Measurements from ENCODE around the gene PDLIM7.

PDLIM7 gene

DNA sequence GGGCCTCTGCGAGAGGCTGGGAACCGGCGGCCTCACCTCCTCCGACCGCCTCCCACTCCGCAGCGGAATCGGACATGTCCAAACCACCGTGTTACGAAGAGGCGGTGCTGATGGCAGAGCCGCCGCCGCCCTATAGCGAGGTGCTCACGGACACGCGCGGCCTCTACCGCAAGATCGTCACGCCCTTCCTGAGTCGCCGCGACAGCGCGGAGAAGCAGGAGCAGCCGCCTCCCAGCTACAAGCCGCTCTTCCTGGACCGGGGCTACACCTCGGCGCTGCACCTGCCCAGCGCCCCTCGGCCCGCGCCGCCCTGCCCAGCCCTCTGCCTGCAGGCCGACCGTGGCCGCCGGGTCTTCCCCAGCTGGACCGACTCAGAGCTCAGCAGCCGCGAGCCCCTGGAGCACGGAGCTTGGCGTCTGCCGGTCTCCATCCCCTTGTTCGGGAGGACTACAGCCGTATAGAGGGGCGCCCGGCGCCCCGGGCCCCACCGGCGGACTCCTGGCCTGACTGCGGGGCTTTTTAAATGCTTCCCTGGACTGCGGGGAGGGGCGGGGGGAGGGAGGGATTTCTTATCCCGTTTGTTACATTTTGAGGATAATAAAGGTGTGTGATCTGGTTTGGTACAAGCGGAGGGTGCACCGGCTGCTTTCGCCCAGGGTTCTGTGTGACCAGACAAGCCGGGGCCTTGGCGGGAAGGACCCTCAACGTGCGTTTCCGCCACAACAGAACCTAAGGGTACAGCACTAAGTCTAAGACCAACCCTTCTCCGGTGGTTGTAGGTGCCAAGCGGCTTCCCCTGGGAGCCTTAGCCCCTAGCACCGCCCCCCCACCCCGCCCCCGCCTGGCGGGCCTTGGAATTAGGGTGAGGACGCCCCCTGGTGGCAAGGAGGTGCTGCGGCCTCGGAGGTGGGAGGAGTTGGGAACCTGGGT, 41.5 kb downstream of the PDLIM7 start:
- DNase-seq (ENCODE audit: low spot score) = peak; percentile 99

DNA sequence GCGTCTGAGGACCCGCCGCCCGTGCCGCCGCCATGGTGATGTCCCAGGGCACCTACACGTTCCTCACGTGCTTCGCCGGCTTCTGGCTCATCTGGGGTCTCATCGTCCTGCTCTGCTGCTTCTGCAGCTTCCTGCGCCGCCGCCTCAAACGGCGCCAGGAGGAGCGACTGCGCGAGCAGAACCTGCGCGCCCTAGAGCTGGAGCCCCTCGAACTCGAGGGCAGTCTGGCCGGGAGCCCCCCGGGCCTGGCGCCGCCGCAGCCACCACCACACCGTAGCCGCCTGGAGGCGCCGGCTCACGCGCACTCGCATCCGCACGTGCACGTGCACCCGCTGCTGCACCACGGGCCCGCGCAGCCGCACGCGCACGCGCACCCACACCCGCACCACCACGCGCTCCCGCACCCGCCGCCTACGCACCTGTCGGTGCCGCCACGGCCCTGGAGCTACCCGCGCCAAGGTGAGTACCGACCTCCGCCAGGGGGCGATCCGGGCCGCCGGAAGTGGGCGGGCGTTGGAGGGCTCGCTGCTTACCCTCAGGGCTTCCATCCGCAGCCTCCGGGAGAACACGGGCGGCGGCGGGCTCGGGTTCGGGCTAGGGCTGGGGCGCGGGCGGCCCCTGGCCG, 42.3 kb downstream of the PDLIM7 start:
- DNase-seq (ENCODE audit: low spot score) = peak; percentile 98

DNA sequence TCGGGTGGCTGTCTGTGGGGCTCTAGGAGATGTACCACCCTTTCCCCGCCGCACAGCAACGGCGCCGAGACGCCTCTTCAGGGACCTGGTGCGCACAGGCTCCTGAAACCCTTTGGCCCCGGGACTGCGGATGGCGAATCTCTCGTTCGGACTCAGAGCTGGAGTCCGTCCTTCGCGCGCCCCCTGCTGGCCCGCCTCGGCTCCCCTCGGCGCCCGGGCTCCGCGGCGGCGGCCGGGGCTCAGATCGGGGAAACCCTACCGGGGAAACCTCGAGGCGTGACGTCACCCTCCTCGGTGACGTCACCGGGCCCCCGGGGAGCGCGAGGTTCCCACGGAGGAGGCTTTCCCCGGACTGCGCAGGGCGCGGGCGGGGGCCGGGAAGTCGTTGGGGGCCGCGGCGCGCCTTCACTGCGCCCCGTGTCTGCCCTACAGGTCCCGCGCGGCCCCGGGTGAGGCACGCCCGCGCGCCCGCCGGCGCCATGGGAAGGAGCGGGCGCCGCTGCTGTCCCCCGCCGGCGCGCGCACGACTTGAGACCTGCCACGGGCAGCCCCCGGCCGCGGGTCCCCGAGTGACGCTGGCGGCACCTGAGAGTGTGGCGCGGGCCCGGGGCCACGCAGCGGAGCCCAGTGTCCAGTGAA, 42.9 kb downstream of the PDLIM7 start:
- peak; percentile 100 for DNase-seq (ENCODE audit: low spot score)

DNA sequence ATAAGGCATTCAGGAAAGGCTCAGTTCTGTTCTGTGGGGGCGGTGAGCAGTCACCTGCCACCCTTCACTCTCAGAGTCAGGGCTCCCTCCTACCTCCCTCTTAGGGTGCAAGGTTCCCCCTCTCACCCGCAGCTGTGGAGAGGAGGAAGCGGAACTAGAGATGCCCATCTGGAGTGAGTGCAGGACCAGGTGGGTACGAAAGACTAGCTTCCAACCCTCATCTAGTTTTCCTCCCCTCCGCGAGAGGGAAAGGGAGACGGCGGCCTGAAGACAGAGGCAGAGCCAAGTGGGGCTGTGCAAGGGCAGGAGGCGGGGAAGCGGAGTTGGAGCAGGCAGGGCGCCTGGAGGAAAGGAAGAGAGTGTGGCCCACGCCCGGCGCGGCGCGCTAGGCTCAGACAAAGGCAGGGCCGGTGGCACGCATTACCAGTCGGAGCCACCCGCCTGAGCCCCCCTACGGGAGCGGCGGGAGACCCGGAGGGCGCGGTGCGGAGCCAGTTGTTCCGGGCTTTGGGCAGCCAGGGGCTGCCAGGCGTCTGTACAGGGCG, 43.5 kb downstream of the PDLIM7 start:
- DNase-seq (ENCODE audit: low spot score) = no peak

DNA sequence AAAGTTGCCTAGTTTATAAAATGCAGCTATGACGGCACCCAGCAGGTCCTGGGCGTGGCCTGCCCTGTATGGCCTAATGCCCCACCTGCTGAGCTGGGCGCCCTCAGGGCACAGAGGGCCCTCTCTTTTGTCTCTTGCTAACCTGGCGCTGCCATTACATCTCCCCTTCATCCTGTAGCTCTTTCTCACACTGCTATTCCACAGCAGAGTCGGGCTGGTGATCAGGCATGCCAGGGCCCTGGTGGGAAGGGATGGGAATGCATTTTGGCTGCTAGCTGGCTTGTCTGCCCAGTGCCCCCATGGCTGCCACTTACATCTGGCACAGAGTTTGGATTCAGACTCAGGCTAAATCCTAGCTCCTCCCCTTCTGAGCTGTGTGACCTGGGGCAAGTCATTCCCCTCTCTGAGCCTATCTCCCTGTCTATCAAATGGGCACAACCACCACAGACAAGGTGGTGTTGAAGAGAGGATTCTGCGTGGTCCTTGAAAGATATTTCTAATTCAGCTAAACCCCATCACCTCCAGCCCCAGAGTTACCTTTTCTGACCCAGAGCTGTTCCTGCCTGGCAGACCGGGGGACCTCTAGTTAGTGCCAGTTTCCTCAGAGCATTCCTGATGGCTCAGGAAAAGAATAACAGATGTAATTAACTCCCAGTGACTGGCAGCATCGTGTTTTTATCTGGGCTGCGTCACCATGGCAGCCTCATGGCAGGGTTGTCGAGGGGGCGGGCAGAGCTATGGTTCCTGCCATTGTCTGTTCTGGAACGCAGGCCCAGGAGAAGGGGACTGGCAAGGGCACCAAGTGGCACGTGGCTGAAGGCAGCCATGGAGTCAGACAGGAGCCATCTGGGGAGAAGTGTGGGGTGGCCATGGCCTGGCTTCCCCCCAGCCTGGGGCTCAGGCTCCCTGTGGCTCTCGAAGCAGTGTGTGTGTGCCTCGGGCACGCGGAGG, 44.4 kb downstream of the PDLIM7 start:
- no peak for DNase-seq (ENCODE audit: low spot score)

DNA sequence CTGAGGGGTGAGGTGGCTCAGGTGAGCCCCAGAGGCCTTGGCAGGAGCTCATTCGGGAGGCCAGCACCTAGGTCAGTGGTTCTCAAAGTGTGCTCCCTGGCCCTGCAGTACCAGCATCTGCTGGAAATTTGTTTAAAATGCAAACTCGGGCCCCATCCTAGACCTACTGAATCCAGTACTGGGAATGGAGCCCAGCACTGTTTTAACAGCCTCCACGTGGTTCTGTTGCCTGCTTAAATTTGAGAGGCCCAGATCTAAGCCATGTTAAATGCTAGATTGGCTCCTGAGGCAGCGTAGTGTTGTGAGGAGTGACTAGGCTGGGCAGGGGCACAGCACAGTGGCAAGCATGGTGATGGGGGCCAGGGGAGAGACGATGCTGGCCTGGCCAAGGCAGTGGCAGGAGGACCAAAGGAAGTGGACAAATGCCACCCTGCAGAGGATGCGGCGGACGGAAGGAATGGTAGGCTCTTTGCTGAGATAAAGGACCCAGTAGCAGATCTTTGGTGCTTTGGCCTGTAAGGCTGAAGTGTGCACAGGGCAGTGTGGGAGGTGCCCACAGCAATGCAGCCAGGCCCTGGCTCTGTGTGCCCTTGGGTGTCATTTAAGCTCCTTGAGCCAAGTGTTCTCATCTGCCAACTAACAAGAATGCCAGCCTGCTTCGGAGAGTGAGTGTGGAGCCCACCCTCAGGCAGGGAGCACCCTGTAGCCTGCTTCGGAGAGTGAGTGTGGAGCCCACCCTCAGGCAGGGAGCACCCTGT, 46.6 kb downstream of the PDLIM7 start:
- no peak for DNase-seq (ENCODE audit: low spot score)

DNA sequence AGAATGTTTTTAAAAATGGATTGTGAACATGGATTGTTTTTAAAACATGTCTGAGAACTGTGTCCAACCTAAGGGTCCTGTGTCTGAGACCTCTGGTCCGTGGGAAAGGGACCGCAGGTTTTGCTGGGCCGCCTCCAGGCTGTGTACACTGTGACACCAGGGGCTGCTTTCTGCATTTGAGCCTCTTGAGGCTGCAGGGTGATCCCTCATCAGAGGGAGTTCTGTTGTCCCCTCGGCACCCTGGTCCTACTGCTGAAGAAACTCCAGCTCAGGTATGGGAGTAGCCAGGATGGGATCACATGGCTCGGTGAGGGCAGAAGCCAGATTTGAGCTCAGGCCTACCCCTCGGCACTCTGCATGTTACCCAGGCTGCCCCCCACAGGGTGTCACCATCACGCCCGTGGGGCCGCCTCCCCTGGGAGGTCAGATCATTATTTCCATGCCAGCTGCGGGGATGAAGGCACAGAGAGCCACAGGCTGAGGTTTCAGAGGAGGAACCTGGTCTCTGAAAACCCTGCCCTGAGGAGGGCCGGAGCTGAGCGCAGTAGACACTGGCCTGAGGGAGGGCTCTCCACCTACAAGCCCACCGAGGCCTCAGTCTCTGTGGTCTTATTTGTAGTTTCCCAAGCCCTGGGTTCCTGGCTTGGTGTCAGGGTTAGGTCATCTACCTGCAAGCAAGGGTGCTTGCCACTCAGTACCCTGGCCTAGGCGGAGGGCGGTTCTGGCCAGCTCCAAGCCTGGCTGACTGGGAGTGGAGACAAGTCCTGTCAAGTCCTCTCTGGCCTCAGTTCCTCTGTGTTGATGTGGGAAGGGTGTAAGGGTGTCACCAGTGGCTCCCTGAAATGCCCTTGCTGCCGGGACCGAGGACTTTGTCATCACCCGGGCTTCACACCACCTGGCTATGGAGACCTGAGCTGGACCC, 48.0 kb downstream of the PDLIM7 start:
- DNase-seq (ENCODE audit: low spot score) = no peak

DNA sequence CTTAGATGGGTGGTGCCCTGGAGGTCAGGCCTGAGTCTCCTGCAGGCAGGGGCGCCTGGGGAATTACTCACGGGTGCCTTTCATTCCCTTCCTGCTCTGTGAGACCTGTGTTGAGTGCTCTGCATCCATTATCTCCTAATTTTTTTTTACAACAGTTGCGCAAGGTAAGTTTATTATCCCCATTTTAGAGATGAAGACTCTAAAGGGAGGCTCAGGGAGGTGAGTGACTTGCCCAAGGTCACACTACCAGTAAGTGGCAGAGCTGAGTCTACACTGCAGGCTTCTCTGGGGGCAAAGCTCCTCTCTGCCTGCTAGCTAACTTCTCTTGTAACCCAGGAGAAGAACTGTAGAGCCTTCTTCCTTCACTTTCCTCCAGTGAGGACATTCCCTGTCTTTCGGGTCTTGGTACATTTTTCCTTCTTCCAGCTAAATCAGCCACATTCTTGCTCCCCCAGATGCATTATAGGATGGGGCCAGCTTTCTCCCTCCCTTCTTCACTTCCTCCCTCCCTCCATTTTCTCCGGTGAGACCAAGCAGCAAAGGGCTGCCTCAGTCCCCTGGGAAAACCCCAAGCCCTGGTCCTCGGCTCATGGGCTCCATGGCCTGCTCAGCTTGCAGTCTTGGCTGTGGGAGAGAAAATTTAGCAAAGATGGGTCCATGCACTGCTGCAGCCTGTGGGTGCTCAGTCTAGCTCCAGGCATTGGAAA, 49.0 kb downstream of the PDLIM7 start:
- no peak for DNase-seq (ENCODE audit: low spot score)

DNA sequence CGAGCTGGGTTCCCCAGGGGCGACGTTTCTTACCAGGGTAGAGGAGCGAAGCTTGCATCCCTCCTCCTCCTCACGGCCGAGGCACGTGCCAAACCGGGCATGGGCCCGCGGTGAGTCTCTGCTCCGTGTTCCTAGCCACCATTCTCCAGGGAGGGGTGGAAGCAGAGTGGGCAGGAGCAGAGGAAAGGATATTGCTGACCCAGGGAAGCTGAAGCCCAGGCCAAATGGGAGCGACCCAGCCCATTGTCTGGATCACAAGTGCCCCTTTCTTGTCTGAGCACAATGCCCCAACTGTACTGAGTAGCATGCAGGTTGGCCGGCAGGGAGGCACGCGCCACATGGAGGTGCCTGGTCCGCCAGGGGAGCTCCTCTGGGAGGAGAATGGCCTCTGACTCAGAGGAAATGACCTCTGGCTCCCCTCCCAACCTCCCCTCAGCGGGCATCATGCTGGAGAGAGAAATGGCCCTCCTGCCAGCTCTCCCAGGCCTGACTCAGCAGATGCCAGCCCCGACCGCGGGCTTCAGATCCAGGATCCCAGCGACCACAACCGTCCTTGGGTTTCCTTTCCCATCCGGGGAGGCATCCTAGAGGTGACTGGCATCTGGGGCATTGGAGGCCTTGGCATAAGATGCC, 49.7 kb downstream of the PDLIM7 start:
- DNase-seq (ENCODE audit: low spot score) = no peak

DNA sequence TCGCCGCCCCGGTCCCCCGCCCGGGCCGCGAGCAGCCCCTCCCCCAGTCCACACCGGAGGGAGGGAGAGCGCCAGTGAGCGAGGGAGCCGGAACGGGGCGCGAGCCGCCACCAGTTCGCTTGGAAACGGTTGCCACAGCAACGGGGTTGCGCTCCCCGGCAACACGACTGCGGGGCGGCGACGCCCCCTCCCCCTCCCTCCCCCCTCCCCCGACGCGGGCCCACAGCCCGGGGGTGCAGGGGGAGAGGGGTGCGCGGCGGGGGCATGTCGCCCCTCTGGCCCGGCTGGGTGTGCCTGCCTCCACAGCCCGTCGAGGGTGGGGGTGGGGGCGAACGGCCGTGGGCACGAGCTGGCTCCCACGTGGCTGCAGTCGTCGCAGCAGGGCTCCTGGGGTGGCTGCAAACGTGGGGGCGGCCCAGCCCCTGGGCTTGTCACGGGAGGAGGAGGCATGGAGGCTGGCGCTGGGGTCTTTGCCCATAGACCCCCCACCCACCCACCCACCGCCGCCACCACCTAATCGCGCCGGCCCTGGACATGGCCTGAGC, 50.3 kb downstream of the PDLIM7 start:
- peak; percentile 74 for DNase-seq (ENCODE audit: low spot score)

DNA sequence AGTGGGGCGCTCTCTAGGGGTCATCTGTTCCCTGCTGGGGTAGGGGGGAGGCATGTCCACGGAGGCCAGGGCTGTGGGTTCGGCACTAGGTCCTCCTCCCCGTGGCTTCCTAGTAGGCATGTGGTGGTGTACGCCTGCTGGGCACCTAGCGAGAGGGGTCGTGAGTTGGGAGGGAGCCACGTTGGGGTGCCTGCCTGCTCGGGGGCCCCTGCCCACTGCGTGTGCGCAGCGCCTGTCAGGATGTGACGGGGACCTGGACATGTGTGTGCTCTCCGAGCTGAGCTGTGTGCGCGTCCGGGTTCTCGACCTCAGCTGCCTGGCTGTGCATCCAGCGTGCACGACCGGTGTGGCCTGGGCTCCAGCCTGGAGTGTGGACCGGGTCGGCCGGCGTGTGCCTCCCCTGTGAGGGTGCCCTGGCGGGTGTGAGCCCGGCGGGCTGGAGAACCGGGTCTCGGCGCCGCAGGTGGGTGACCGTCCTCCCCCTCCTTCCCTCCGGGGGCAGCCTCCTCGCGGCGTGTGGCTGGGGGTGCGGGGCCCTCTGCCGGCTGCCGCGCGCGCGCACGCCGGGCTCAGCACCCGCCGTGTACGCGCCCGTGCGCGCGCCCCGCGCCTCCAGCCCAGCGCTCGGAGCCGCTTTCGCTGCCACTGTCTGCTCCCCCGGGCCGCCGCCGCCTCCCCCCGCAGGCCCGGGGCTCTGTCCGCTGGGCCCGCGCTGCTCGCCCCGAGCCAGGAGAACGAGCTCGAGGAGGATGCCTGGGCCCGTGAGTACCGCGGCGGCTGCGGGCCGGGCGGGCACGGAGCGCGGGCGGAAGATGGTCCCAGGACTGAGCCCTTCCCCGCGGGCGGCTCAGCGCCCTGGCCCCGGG, 51.0 kb downstream of the PDLIM7 start, which contains the start of gene PRR7:
TSS of gene PRR7 (plus strand) at position 615 of the 866 bp plus-strand sequence. CDS start 8,254 bp downstream, outside the sequence.
- peak; percentile 96 for DNase-seq (ENCODE audit: low spot score)

DNA sequence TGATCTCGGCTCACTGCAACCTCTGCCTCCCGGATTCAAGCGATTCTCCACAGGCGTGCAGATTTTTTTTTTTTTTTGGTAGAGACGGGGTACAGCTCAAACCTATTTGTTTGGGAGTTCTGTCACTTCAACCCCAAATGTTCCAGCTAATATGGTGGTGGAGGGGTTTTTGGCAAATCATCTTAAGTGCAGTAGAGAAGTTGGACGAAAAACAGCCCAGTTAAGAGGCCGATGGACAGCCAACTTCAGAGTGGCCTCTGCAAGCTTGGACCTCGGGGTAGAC, 51.5 kb downstream of the PDLIM7 start:
- no peak for DNase-seq (ENCODE audit: low spot score)

DNA sequence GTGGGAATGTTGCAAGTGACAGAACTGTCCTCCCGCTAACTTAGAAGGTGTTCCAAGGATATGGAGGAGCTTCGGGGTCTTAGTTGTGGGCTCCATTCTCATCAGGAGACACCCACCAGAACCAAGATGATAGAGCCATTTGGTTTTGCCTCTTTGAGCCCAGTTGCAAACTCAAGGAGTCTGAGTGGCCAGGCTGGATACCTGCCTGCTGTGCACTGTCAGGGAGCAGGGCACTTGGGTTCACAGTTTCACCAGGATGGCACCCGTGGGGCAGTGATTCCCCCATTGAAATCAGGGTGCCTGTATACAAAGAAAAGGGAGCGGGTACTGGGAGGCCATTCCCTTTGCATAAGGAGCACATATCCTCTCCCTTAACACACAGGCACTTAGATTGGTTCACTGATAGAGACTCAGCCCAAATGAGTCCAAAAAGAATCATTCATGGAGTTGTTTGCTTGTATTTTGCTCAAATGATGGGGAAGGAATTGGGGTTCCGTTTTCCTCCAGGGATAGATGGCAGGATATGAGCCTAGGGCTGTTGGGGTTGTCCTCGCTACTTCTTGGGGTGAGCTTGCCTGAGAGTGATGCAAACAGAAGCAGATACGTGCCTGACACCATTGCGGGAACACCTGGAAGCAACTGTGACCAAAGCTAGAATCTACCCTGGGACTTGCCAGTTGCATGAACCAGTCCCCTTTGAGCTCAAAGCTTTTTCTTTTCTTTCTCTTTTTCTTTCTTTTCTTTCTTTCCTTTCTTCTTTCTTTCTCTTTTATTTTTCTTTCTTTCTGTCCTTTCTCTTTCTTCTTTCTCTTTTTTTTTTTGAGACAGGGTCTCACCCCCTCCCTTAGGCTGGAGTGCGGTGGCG, 52.1 kb downstream of the PDLIM7 start:
- DNase-seq (ENCODE audit: low spot score) = no peak

DNA sequence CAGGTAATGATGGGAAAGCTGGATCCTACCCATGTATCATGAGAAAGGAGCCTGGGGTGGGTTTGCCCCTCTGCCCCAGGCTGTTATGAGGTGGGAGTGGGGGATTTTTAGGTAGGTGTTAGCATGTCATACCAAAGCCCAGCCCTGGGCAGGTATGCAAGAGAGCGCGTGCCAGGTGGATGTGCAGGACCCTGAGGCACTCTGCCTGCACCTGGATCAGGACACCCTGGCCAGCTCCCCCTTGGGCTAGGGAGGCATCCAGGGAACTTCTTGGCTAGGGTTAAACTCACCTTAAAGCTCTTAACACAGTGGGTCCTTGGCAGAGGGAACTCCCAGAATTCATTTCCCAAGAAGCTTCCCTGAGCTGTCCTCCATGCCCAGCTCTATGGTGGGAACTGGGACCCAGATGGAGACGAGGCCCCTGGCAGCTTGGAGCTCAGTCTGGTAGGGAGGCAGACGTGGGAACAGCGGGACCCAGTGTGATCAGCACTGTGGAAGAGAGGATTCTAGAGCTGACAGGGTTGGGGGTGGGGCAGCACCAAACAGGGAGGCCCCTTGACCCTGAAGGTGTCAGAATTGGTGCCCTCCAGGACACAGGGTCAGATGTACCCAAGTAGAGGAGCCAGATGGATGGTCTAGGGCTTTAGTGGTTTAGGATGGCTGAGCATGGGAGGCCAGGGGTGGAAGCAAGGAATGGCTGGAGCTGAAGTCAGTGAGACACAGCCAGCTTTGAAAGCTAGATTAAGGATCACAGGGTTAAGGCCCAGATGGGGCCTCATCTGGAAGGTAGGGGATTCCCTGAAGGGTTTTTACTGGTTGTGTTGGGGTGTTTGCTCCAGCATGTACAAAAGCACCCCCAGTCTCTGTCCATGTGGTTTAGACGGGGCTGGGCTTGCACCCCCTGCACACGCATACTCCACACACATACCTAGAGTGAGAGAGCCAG, 53.0 kb downstream of the PDLIM7 start:
- no peak for DNase-seq (ENCODE audit: low spot score)

All from HuH-7.5 (cell line).